Endothelial cell of umbilical vein (primary cell): ENCODE results near the gene MAPKAPK2. TPM values are rescaled to one million over a fixed set of nuclear protein-coding genes. Genes with fewer than 3 reads are reported as not detected.

Experiments
- BruUV-seq: library from RNA; stranded (reverse); fragments of 400-500 nt; replicated peaks from 2 replicates; lab custom pipeline; 2021; lab: Mats Ljungman, UMichigan
- CTCF ChIA-PET: fragments of 300-600, 350-600 bp; sonication (Branson Sonifier 250); formaldehyde crosslinking; loops from one replicate; lab custom pipeline; 2021; ENCODE audit warnings: antibody characterized with exemption, inconsistent platforms; lab: Charles Lee
- POLR2A ChIA-PET: fragments of 300-600, 350-600 bp; sonication (Branson Sonifier 250); formaldehyde crosslinking; loops from one replicate; lab custom pipeline; 2021; ENCODE audit warnings: antibody characterized with exemption, inconsistent platforms; lab: Charles Lee
- DNase-seq: peaks from one replicate; pipeline ENCODE4 v3.0.0-alpha.2; 2011; ENCODE audit warnings: low read depth, low spot score
- FAIRE-seq: peaks from 2 replicates; lab custom pipeline; 2011; peaks lifted over from hg19 to GRCh38; lab: Jason Lieb, UNC
- H2AFZ ChIP-seq: 2 replicates; pipeline ENCODE4 v1.6.0; 2012; ENCODE audit warnings: low read depth, low read length, control low read depth, inconsistent platforms
- H3K27ac ChIP-seq: 2 replicates; pipeline ENCODE4 v1.5.1; 2011; ENCODE audit warnings: low read depth, mild to moderate bottlenecking, control low read depth, low read length, moderate library complexity; ENCODE audit not compliant: insufficient read depth
- H3K27me3 ChIP-seq, 2 experiments: 2 replicates each; pipeline versions ENCODE4 v1.6.0 to v1.6.1; 2011; ENCODE audit warnings: low read length in 2 of 2, mixed read lengths in 1 of 2; ENCODE audit not compliant: control insufficient read depth in 2 of 2, insufficient read depth in 2 of 2
- H3K36me3 ChIP-seq, 2 experiments: 2 replicates in 1 of 2; 3 replicates in 1 of 2; pipeline ENCODE4 v1.5.1; 2011; ENCODE audit warnings: low read length in 2 of 2, mild to moderate bottlenecking in 1 of 2, moderate library complexity in 1 of 2; ENCODE audit not compliant: control insufficient read depth in 2 of 2, insufficient read depth in 2 of 2; ENCODE audit errors: extremely low read depth in 1 of 2
- H3K4me1 ChIP-seq: 3 replicates; pipeline ENCODE4 v1.5.1; 2011; ENCODE audit warnings: mild to moderate bottlenecking, low read length; ENCODE audit not compliant: control insufficient read depth, insufficient read depth; ENCODE audit errors: extremely low read depth
- H3K4me2 ChIP-seq: 2 replicates; pipeline ENCODE4 v1.6.1; 2011; ENCODE audit warnings: low read length, control low read depth, mixed read lengths; ENCODE audit not compliant: insufficient read depth
- H3K4me3 ChIP-seq, 3 experiments: fragments of 200-600 bp in 1 of 3; sonication (generic), shearing (Covaris generic) in 1 of 3; replicated peaks in 1 of 3; 2 replicates each; pipeline ENCODE4 v1.5.1; 2011 to 2016; ENCODE audit warnings: control low read depth in 3 of 3, low read length in 3 of 3, mild to moderate bottlenecking in 2 of 3, inconsistent platforms in 1 of 3, low read depth in 1 of 3, moderate library complexity in 1 of 3; ENCODE audit not compliant: insufficient read depth in 1 of 3
- H3K79me2 ChIP-seq: 2 replicates; pipeline ENCODE4 v1.6.0; 2012; ENCODE audit warnings: low read length, inconsistent platforms; ENCODE audit not compliant: control insufficient read depth, insufficient read depth
- H3K9ac ChIP-seq: replicated peaks from 2 replicates; pipeline ENCODE3; 2011; ENCODE audit warnings: low read length, control low read depth; ENCODE audit not compliant: insufficient read depth; ENCODE audit errors: extremely low read depth
- H3K9me1 ChIP-seq: replicated peaks from 3 replicates; pipeline ENCODE4 v1.6.0; 2011; ENCODE audit warnings: mild to moderate bottlenecking, low read length; ENCODE audit not compliant: control insufficient read depth, insufficient read depth; ENCODE audit errors: extremely low read depth
- H3K9me3 ChIP-seq: replicated peaks from 2 replicates; pipeline ENCODE4 v1.5.1; 2012; ENCODE audit warnings: low read length, inconsistent platforms; ENCODE audit not compliant: control insufficient read depth, insufficient read depth
- H4K20me1 ChIP-seq: replicated peaks from 2 replicates; pipeline ENCODE3; 2011; ENCODE audit warnings: mild to moderate bottlenecking, low read length; ENCODE audit not compliant: control insufficient read depth, insufficient read depth; ENCODE audit errors: extremely low read depth
- CTCF ChIP-seq, 2 donors: IDR thresholded peaks; 1 replicate in 1 of 2; 2 replicates in 1 of 2; pipeline ENCODE4 v1.5.1; 2011; ENCODE audit warnings: low read length in 2 of 2, mild to moderate bottlenecking in 2 of 2, moderate library complexity in 2 of 2, control low read depth in 1 of 2, inconsistent platforms in 1 of 2, low read depth in 1 of 2; ENCODE audit not compliant: insufficient read depth in 1 of 2; ENCODE audit errors: extremely low read depth in 1 of 2
- EZH2 ChIP-seq: IDR thresholded peaks from 2 replicates; pipeline ENCODE4 v1.6.1; 2012; ENCODE audit warnings: borderline replicate concordance, low read depth, mild to moderate bottlenecking, moderate library complexity, low read length, inconsistent platforms; ENCODE audit not compliant: severe bottlenecking
- FOS ChIP-seq: IDR thresholded peaks from 2 replicates; pipeline ENCODE4 v1.6.1; 2011; ENCODE audit warnings: mild to moderate bottlenecking, low read length, moderate library complexity, borderline replicate concordance; ENCODE audit not compliant: insufficient read depth
- GATA2 ChIP-seq: IDR thresholded peaks from 2 replicates; pipeline ENCODE4 v1.7.0; 2011; ENCODE audit warnings: low read depth, mild to moderate bottlenecking, moderate library complexity, mixed read lengths, low read length; ENCODE audit not compliant: insufficient read length, insufficient read depth
- JUN ChIP-seq: IDR thresholded peaks from 2 replicates; pipeline ENCODE4 v1.6.1; 2011; ENCODE audit warnings: borderline replicate concordance, low read depth; ENCODE audit not compliant: insufficient read length, insufficient read depth
- MAX ChIP-seq: IDR thresholded peaks from 2 replicates; pipeline ENCODE4 v1.6.1; 2011; ENCODE audit not compliant: insufficient read depth, insufficient read length
- MYC ChIP-seq: IDR thresholded peaks from one replicate; pipeline ENCODE4 v1.6.1; 2011; ENCODE audit warnings: mild to moderate bottlenecking, low read depth, low read length
- POLR2A ChIP-seq: IDR thresholded peaks from 2 replicates; pipeline ENCODE4 v1.6.1; 2012; ENCODE audit warnings: low read depth, mild to moderate bottlenecking, control low read depth, low read length
- POLR2AphosphoS5 ChIP-seq: IDR thresholded peaks from 2 replicates; pipeline ENCODE4 v1.6.1; 2012; ENCODE audit warnings: low read depth, mild to moderate bottlenecking, control low read depth, low read length, moderate library complexity; ENCODE audit not compliant: insufficient read depth
- dilution Hi-C: fragments of 300-500 bp; cut with MboI; formaldehyde crosslinking; loops from one replicate; pipeline ENCODE4 v1.15.0; 2019; ENCODE audit warnings: low sequenced_read_pairs; ENCODE audit not compliant: extremely low pct_ligation_motif_present
- intact Hi-C: fragments of 100-400 bp; cut with micrococcal nuclease; formaldehyde crosslinking; loops from one replicate; pipeline ENCODE4 v1.10.0; 2022
- polyA plus RNA-seq, 4 experiments: library from polyadenylated mRNA; depleted of rRNA in 3 of 4; stranded (reverse) in 3 of 4; unstranded in 1 of 4; fragments of >200 nt; gene quantifications; 2 replicates each; pipeline versions ENCODE4 v1.2.1 to v1.2.3, GENCODE V29; 2011 to 2012; ENCODE audit warnings: missing spikeins in 1 of 4
- total RNA-seq: library from RNA; stranded (reverse); gene quantifications from 2 replicates; pipeline ENCODE4 v1.2.3, GENCODE V29; 2021

Gene MAPKAPK2
- total and polyA plus RNA-seq, 2 donors (not counting 3 experiments of a cell fraction or from before 2014, with no cell fraction given): 52.9 to 69.1 TPM

GRCh38 chr1:206685769-206686477 is 1.2 kb downstream of the MAPKAPK2 start:
- ChIA-PET CTCF (interaction anchor here (1.0 to 3.6 kb wide), 3 partner anchors 22 to 207 kb away, joined by 3 to 26 read pairs (median 3); no protein-coding TSS in a partner anchor), POLR2A (no interaction called here)
- peaks cover 28 to 31% of the 10 kb centered on the region in 2 experiments for H3K27me3 ChIP-seq
- H3K4me3 ChIP-seq: peak overlapping the region; percentile 63 to 94 (median 93)
- H3K27ac ChIP-seq: peak overlapping the region; percentile 85
- DNase-seq (peak; percentile 61), FAIRE-seq (peak; percentile 54)
- dilution Hi-C loops: no loop called here
- H2AFZ ChIP-seq: peak overlapping the region; percentile 92
- no peaks in the 10 kb centered on the region for H3K9me3 ChIP-seq
- TF ChIP-seq JUN (no peak), GATA2 (no peak), MYC (no peak), POLR2A (no peak), MAX (no peak), FOS (no peak), EZH2 (no peak), POLR2AphosphoS5 (no peak), CTCF (IDR thresholded peaks at IDR 0.05; ENCODE audit: extremely low read depth in 1 of 2, insufficient read depth in 1 of 2, low read depth in 1 of 2, low read length in 2 of 2) (no peak)
- H3K9me1 ChIP-seq: no peaks in the 10 kb centered on the region
- peak overlapping the region; percentile 94 for H3K9ac ChIP-seq
- H4K20me1 ChIP-seq: peaks cover 9% of the 10 kb centered on the region
- H3K4me1 ChIP-seq: peaks cover 28% of the 10 kb centered on the region
- no peaks in the 10 kb centered on the region for H3K36me3 ChIP-seq
- TSS peak; percentile 86 for BruUV-seq
- peaks cover 53% of the 10 kb centered on the region for H3K79me2 ChIP-seq
- peak overlapping the region; percentile 82 for H3K4me2 ChIP-seq
- intact Hi-C loops: loop anchor here (1.0 to 2.0 kb wide), 2 partner anchors 41 to 74 kb away; partner anchors contain the start of gene EIF2D
